ENCODE data around the gene ATP8B4.

ATP8B4 gene

GRCh38 chr15:49827311-49827710 is 291.7 kb downstream of the ATP8B4 start:
- in situ Hi-C loops (cut with MboI; ENCODE audit: low sequenced_read_pairs) = no loop called here

- in situ Hi-C loops (cut with MboI; ENCODE audit: low sequenced_read_pairs) = no loop called here
Measured at GRCh38 chr15:49826640-49827234, 292.3 kb downstream of the ATP8B4 start.

- in situ Hi-C loops (cut with MboI; ENCODE audit: low sequenced_read_pairs) = no loop called here
Measured at GRCh38 chr15:49824775-49825099, 294.3 kb downstream of the ATP8B4 start.

- in situ Hi-C loops (cut with MboI; ENCODE audit: low sequenced_read_pairs) = no loop called here
Measured at GRCh38 chr15:49823987-49824774, 294.9 kb downstream of the ATP8B4 start.

- in situ Hi-C loops (cut with MboI; ENCODE audit: low sequenced_read_pairs) = no loop called here
Measured at GRCh38 chr15:49817100-49817499, 301.9 kb downstream of the ATP8B4 start.

GRCh38 chr15:49815950-49816349 is 303.1 kb downstream of the ATP8B4 start:
- in situ Hi-C loops (cut with MboI; ENCODE audit: low sequenced_read_pairs) = no loop called here

- in situ Hi-C loops (cut with MboI; ENCODE audit: low sequenced_read_pairs) = no loop called here
Measured at GRCh38 chr15:49815526-49815925, 303.5 kb downstream of the ATP8B4 start.

- in situ Hi-C loops (cut with MboI; ENCODE audit: low sequenced_read_pairs) = no loop called here
Measured at GRCh38 chr15:49814709-49815108, 304.3 kb downstream of the ATP8B4 start.

GRCh38 chr15:49813625-49814024 is 305.4 kb downstream of the ATP8B4 start:
- in situ Hi-C loops (cut with MboI; ENCODE audit: low sequenced_read_pairs) = no loop called here

- in situ Hi-C loops (cut with MboI; ENCODE audit: low sequenced_read_pairs) = no loop called here
Measured at GRCh38 chr15:49810720-49811119, 308.3 kb downstream of the ATP8B4 start.

GRCh38 chr15:49809894-49810609 is 309.0 kb downstream of the ATP8B4 start:
- in situ Hi-C loops (cut with MboI; ENCODE audit: low sequenced_read_pairs) = no loop called here

- in situ Hi-C loops (cut with MboI; ENCODE audit: low sequenced_read_pairs) = no loop called here
Measured at GRCh38 chr15:49808341-49808740, 310.7 kb downstream of the ATP8B4 start.
